HG03571 (cell line): ENCODE results near the gene TRAF4.
"Not testable (repeated sequence)": the region's sequence is repeated elsewhere in the genome, so short reads cannot be mapped to it uniquely, and the experiment has no call there.

ENCODE experiments used
- ATAC-seq: cut with Tn5 transposase; IDR thresholded peaks from one replicate; pipeline ENCODE4 v1.9.1; 2021; ENCODE audit not compliant: unreplicated experiment

Gene TRAF4

DNA sequence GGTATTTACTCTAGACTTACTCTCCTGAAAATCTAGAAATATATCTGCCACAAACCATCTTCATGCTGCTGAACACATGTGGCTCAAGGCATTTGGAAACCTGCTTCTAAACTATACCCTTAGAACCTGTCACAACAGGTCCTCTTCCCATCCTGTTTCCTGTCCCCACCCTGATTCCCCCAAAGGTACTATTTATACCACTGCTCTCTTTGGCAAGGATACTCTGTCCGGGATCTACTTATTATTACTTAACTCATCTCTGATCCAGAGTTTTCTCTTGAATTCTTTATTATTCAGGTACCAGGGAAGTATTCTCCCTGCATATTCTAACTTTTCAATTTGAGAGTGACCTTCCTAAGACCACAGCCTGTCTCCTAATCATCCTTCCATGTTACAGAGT is 33.4 kb downstream of the TRAF4 start:
- no peak for ATAC-seq

DNA sequence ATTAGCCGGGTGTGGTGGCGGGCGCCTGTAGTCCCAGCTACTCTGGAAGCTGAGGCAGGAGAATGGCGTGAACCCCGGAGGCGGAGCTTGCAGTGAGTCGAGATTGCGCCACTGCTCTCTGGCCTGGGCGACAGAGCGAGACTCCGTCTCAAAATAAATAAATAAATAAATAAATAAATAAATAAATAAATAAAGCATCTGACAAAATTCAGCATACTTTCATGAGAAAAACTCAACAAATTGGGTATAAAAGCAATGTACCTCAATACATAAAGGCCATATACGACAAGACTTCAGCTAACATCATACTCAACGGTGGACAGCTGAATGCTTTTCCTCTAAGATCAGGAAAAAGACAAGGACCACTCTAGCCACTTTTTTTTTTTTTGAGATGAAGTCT is 35.8 kb downstream of the TRAF4 start:
- not testable (repeated sequence) for ATAC-seq

DNA sequence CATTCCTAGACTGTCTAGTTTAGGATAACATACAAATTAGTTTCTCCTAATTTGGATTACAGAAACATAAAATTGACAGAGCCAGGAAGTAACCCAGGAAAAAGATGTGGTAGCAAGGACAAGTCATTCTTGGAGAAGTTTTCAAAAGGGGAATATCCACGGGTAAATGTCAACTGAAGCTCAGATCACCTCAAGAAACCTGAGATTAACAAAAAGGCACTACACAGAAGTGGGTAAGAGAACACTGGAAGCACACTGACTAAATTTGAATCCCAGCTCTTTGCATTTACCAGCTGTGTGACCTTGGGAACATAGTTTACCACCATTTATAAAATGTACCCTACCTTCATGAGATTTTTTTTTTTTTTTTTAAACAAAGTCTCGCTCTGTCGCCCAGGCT is 39.4 kb downstream of the TRAF4 start:
- no peak for ATAC-seq

DNA sequence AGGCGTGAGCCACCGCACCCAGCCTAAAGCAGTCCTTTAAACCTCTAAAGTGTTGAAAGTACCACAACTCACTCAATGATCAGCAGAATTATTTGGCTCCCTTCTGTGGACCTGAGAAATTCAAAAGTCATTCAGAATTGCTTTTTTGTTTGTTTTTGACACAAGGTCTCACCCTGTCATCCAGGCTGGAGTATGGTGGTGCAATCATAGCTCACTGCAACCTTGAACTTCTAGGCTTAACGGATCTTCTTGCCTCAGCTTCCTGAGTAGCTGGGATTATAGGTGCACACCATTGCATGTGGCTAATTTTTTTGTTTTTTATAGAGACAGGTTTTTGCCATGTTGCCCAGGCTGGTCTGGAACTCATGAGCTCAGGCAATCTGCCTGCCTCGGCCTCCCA is 44.3 kb downstream of the TRAF4 start:
- ATAC-seq, result no peak

DNA sequence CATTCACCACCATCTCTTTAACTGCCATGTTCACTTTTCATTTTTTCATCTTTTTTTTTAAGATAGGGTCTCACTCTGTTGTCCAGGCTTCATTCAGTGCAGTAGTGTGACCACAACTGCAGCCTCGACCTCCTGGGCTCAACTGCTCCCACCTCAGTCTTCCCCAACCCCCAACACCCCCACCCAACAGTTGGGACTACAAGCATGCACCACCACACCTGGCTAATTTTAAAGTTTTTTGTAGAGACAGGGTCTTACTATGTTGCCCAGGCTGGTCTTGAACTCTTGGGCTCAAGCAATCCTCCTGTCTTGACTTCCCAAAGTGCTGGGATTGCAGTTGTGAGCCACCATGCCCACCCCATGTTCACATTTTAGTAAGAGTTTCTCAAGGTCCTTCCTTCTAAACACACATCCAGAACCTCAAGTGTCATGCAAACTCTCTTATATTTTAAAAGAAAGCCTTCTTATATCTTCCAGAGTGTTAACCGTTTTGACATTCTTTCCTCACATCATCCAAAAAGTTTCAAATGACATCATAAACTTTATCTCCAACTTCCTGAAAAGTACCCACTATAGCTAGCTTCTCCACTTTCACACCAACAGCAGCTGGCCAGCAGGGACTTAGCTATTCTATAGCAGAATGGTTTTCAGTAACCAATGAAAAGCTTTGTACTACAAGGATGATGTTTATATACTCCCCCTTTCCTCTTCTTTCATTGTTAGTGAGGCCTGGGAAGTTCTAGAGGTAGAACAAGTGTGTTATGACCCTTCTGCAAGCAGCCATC is 49.3 kb downstream of the TRAF4 start:
- ATAC-seq, result no peak

DNA sequence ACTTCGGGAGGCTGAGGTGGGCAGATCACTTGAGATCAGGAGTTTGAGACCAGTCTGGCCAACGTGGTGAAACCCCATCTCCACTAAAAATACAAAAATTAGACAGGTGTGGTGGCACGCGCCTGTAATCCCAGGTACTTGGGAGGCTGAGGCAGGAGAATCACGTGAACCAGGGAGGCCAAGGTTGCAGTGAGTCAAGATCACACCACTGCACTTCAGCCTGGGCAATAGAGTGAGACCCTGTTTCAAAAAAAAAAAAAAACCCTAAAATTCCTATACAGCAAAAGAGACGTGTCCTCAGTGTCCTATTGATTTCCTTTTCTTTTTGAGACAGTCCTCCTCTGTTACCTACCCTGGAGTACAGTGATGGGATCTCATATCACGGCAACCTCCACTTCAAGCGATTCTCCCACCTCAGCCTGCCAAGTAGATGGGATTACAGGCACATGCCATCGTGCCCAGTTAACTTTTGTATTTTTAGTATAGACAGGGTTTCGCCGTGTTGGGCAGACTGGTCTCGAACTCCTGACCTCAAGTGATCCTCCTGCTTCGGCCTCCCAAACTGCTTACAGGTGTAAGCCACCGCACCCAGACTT is 51.1 kb downstream of the TRAF4 start:
- ATAC-seq, result not testable (repeated sequence)

DNA sequence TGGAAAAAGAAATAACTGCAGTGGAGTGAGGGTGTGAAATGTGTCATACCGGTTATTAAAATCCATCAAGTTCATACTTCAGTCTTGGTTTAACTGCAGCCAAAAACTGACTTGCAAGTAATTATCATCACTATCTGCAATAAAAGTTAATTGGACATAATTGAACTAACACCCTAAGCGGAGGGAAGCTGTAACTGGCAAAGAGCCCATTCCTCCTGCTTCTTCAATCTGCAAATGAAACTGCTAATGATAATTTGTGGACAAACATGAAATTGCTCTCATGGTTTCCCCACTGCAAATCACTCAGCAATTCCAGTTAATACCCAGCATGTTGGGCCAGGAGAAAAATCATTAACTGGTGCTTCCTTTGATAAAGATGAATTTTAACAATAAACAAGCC is 52.3 kb downstream of the TRAF4 start:
- ATAC-seq, result no peak
